Measurements from ENCODE around the gene OR2G6.
"Not testable (repeated sequence)": the region's sequence is repeated elsewhere in the genome, so short reads cannot be mapped to it uniquely, and the experiment has no call there.

Gene OR2G6

GRCh38 chr1:248507773-248508172 lies at the start of gene OR2G6:
Gene OR2G6 (plus strand): TSS chr1:248508073. CDS start chr1:248521647, 13,574 bp downstream.
- in situ Hi-C loops (cut with MboI; ENCODE audit: low pct_unique_long_range_greater_than_20kb, low sequenced_read_pairs); DNase-seq: not testable (repeated sequence)

DNA sequence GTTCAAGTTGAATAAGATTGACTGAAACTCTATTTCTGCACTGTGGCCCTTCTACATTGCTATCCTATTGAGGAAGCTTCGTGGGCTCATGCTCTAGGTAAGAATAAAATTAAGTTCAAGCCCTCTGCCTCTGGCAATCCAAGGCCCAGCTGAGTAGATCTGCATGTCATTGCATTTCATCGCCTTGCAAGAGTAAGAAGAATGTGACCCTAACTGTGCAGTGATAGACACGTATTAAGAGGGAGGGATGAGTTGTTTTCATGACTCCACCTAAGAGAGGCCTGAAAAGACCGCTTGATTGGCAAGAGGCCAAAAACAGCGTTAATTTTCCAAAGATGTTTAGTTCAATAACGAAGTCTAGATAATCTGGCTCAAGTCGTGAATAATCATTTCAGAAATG lies 48.8 kb upstream of the OR2G6 start:
- in situ Hi-C loops (cut with MboI; ENCODE audit: low pct_unique_long_range_greater_than_20kb, low sequenced_read_pairs); DNase-seq: not testable (repeated sequence)

DNA sequence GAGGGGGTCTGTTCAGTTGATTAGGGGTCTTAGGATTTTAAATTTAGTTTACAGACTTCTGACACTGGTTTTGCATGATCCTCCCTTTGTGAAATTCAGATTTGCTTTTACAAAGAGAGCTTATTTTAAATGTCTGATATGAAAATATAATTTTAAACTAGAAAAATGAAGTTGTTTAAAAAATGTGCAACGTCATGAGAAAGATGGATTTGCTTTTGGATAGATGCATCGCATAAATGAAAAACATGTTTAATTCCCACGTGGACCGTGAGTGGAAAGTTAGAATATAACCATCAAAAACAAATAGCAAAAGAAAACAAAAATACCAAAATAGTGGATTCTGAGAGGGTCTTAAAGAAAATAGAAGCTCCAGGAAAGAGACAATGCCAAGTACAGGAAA lies 36.7 kb upstream of the OR2G6 start:
- in situ Hi-C loops (cut with MboI; ENCODE audit: low pct_unique_long_range_greater_than_20kb, low sequenced_read_pairs) = no loop called here
- no peak for DNase-seq

GRCh38 chr1:248472111-248472510 lies 35.8 kb upstream of the OR2G6 start:
- in situ Hi-C loops (cut with MboI; ENCODE audit: low pct_unique_long_range_greater_than_20kb, low sequenced_read_pairs); DNase-seq: not testable (repeated sequence)

GRCh38 chr1:248473051-248473450 lies 34.8 kb upstream of the OR2G6 start, which contains the start of gene OR2T3:
Gene OR2T3 (plus strand): TSS chr1:248473351. CDS start chr1:248473351, 0 bp downstream.
- DNase-seq; in situ Hi-C loops (cut with MboI; ENCODE audit: low pct_unique_long_range_greater_than_20kb, low sequenced_read_pairs): not testable (repeated sequence)

DNA sequence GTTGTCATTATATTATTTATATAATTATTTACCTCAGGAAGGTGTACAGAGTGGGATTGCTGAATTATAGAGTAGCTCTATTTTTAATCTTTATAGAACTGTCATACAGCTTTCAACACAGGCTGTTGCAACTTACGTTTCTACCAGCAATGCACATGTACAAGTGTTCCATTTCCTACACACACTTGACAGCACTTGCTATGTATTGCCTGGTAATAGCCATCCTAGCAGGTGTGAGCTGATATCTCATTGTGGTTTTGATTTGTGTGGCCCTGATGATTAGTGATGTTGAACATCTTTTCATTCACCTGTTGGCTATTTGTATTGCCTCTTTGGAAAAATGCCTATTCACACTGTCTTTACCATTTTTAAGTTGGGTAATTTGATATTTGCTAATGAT lies 32.2 kb upstream of the OR2G6 start:
- DNase-seq; in situ Hi-C loops (cut with MboI; ENCODE audit: low pct_unique_long_range_greater_than_20kb, low sequenced_read_pairs): not testable (repeated sequence)

GRCh38 chr1:248481686-248482579 lies 25.9 kb upstream of the OR2G6 start:
- DNase-seq = peak; percentile 51
- in situ Hi-C loops (cut with MboI; ENCODE audit: low pct_unique_long_range_greater_than_20kb, low sequenced_read_pairs) = not testable (repeated sequence)

DNA sequence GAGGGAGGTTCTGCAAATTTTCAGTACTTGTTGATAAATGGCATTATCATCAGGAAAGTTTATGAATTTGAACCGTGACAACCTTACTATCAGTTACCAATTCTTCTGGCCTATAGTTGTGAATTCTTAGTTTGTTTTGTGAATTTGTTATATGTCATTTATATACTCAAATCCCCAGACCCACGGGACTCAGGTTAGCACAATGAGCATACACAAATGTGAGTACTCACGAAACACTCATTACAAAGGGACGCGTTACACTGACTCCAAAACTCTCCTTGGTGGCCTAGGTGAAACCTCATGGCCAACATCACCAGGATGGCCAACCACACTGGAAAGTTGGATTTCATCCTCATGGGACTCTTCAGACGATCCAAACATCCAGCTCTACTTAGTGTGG lies 19.6 kb upstream of the OR2G6 start, which contains the start of gene OR2T5:
OR2T5 (plus strand) TSS at position 301 of the 400 bp plus-strand sequence; CDS start at position 301, 0 bp downstream.
- in situ Hi-C loops (cut with MboI; ENCODE audit: low pct_unique_long_range_greater_than_20kb, low sequenced_read_pairs); DNase-seq: not testable (repeated sequence)

DNA sequence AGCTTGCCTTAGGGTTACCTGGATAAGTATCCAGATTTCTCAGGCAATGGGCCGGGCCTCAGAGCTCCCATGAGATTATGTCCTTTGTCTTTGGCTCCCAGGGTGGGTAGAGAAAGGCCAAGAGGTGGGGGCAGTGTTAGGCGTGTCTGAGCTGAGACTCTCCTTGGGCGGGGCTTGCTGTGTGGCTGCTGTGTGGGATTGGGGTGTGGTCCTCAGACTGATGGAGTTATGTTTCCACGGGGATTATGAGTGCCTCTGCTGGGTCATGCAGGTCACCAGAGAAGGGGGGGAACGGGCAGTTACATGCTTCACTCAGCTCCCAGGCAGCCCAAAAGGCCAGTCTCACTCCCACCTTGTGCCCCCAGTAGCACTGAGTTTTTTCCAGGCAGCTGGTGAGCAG lies 11.2 kb upstream of the OR2G6 start:
- DNase-seq; in situ Hi-C loops (cut with MboI; ENCODE audit: low pct_unique_long_range_greater_than_20kb, low sequenced_read_pairs): not testable (repeated sequence)

GRCh38 chr1:248500305-248501035 lies 7.4 kb upstream of the OR2G6 start:
- peak; percentile 10 for DNase-seq
- in situ Hi-C loops (cut with MboI; ENCODE audit: low pct_unique_long_range_greater_than_20kb, low sequenced_read_pairs) = not testable (repeated sequence)

- in situ Hi-C loops (cut with MboI; ENCODE audit: low pct_unique_long_range_greater_than_20kb, low sequenced_read_pairs); DNase-seq: not testable (repeated sequence)
Observed at GRCh38 chr1:248510217-248510616, 2.3 kb downstream of the OR2G6 start.

GRCh38 chr1:248521856-248522255 lies 14.0 kb downstream of the OR2G6 start:
- DNase-seq = no peak
- in situ Hi-C loops (cut with MboI; ENCODE audit: low pct_unique_long_range_greater_than_20kb, low sequenced_read_pairs) = no loop called here

- DNase-seq; in situ Hi-C loops (cut with MboI; ENCODE audit: low pct_unique_long_range_greater_than_20kb, low sequenced_read_pairs): not testable (repeated sequence)
Observed at GRCh38 chr1:248537449-248537848, 29.6 kb downstream of the OR2G6 start.

GRCh38 chr1:248547383-248547782 lies 39.5 kb downstream of the OR2G6 start:
- DNase-seq; in situ Hi-C loops (cut with MboI; ENCODE audit: low pct_unique_long_range_greater_than_20kb, low sequenced_read_pairs): not testable (repeated sequence)

- DNase-seq; in situ Hi-C loops (cut with MboI; ENCODE audit: low pct_unique_long_range_greater_than_20kb, low sequenced_read_pairs): not testable (repeated sequence)
Observed at GRCh38 chr1:248551027-248551426, 43.2 kb downstream of the OR2G6 start.

GRCh38 chr1:248562672-248563071 lies 54.8 kb downstream of the OR2G6 start, which contains the start of gene OR2T29:
Gene OR2T29 (minus strand): TSS chr1:248562772. CDS start chr1:248559491, 3,281 bp downstream.
- DNase-seq; in situ Hi-C loops (cut with MboI; ENCODE audit: low pct_unique_long_range_greater_than_20kb, low sequenced_read_pairs): not testable (repeated sequence)

GRCh38 chr1:248565530-248566373 lies 57.9 kb downstream of the OR2G6 start:
- in situ Hi-C loops (cut with MboI; ENCODE audit: low pct_unique_long_range_greater_than_20kb, low sequenced_read_pairs) = not testable (repeated sequence)
- DNase-seq = peak; percentile 12

- in situ Hi-C loops (cut with MboI; ENCODE audit: low pct_unique_long_range_greater_than_20kb, low sequenced_read_pairs); DNase-seq: not testable (repeated sequence)
Observed at GRCh38 chr1:248569049-248569448, 61.2 kb downstream of the OR2G6 start.

- in situ Hi-C loops (cut with MboI; ENCODE audit: low pct_unique_long_range_greater_than_20kb, low sequenced_read_pairs) = not testable (repeated sequence)
Observed at GRCh38 chr1:248570811-248571210, 62.9 kb downstream of the OR2G6 start.

More at GRCh38 chr1:248570811-248571210, 62.9 kb downstream of the OR2G6 start:
- DNase-seq = peak; percentile 3

Data from KBM-7 (cell line).